ENCODE data around the gene C3orf18. TPM values are rescaled to one million over a fixed set of nuclear protein-coding genes. Genes with fewer than 3 reads are reported as not detected.

Gene C3orf18
- total and polyA plus RNA-seq, 9 of the 15 experiments (the other 6 are each of a cell fraction or from before 2014, with no cell fraction given) = 0.01 to 2.3 (median 0.94) TPM

DNA sequence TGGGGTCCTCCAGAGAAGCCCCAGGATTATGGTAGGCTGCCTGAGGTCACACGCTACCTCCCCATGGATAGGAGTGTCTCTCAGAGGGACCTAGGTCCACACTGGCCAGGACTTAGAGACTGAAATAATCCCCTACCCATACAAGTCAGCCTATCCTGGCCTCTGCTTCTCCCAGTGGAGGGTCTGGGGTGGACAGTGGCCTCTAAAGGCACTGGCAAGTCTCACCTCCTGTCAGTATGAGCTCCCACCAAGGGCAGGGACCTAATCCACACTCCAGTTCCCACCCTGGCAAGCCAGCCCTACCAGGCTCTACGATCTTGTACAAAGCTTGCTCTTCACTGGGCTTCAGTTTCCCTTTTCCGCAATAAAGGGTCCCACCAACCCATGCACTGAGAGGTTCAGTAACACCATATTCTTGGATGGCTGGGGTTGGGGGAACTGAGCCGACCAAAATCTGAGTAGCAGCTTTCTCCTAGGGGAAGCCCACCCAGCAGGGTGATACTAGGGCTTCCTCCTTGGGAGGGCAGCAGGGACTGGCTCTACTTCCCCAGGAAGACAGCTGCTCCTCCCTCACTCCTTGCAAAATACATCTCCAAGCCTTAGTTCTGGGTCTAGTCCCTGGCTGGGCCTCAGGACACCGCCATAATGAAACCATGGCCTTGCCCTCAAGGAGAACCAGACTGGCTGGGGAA lies 41.7 kb upstream of the C3orf18 start:
- no peak for FAIRE-seq
- CTCF ChIA-PET (ENCODE audit: low intra/inter-chr PET ratio) = interaction anchor here (0.6 kb wide), 1 partner anchor 39 kb away, joined by 3 read pairs; no protein-coding TSS in a partner anchor
- H3K27ac ChIP-seq (ENCODE audit: extremely low read depth, low read depth, low read length) = peak overlapping the region; percentile 85
- no peak for TF ChIP-seq ARID1B (IDR thresholded peaks at IDR 0.05)
- no peak for TF ChIP-seq RBM22 (IDR thresholded peaks at IDR 0.05; ENCODE audit: low read depth, low read length, poor library complexity, severe bottlenecking)
- TF ChIP-seq CHD2 (IDR thresholded peaks at IDR 0.05; ENCODE audit: low read depth, low read length) = no peak
- no peak for TF ChIP-seq PHB2 (IDR thresholded peaks at IDR 0.05; ENCODE audit: low read depth)
- TF ChIP-seq ZNF282 (CRISPR knock-in tag; IDR thresholded peaks at IDR 0.05) = no peak
- no peak for TF ChIP-seq BRD9 (IDR thresholded peaks at IDR 0.05; ENCODE audit: low read depth, partially characterized antibody)
- TF ChIP-seq, protein P1, sequence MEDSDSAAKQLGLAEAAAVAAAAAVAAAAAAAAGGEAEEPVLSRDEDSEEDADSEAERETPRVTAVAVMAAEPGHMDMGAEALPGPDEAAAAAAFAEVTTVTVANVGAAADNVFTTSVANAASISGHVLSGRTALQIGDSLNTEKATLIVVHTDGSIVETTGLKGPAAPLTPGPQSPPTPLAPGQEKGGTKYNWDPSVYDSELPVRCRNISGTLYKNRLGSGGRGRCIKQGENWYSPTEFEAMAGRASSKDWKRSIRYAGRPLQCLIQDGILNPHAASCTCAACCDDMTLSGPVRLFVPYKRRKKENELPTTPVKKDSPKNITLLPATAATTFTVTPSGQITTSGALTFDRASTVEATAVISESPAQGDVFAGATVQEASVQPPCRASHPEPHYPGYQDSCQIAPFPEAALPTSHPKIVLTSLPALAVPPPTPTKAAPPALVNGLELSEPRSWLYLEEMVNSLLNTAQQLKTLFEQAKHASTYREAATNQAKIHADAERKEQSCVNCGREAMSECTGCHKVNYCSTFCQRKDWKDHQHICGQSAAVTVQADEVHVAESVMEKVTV (CRISPR knock-in tag; IDR thresholded peaks at IDR 0.05) = no peak
- no peak for TF ChIP-seq ZEB2 (IDR thresholded peaks at IDR 0.05)
- TF ChIP-seq NCOA6 (IDR thresholded peaks at IDR 0.05) = no peak
- TF ChIP-seq, protein P2, sequence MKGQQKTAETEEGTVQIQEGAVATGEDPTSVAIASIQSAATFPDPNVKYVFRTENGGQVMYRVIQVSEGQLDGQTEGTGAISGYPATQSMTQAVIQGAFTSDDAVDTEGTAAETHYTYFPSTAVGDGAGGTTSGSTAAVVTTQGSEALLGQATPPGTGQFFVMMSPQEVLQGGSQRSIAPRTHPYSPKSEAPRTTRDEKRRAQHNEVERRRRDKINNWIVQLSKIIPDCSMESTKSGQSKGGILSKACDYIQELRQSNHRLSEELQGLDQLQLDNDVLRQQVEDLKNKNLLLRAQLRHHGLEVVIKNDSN (CRISPR knock-in tag; IDR thresholded peaks at IDR 0.05) = no peak
- TF ChIP-seq ZFPM2 (CRISPR knock-in tag; IDR thresholded peaks at IDR 0.05) = no peak
- no peak for TF ChIP-seq FOXJ2 (tag; IDR thresholded peaks at IDR 0.05)
- TF ChIP-seq UBTF (IDR thresholded peaks at IDR 0.05; ENCODE audit: borderline replicate concordance in 1 of 2, low read depth in 2 of 2, low read length in 2 of 2) = 0 out of 4 replicates have a peak, but pooled peaks of 1 of the 2 experiments have one; percentile 27
- TF ChIP-seq ZNF133 (CRISPR knock-in tag; IDR thresholded peaks at IDR 0.05) = no peak
- TF ChIP-seq, protein P3, sequence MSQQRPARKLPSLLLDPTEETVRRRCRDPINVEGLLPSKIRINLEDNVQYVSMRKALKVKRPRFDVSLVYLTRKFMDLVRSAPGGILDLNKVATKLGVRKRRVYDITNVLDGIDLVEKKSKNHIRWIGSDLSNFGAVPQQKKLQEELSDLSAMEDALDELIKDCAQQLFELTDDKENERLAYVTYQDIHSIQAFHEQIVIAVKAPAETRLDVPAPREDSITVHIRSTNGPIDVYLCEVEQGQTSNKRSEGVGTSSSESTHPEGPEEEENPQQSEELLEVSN (IDR thresholded peaks at IDR 0.05; ENCODE audit: borderline replicate concordance in 1 of 2, extremely low read depth in 1 of 2, insufficient read depth in 1 of 2, insufficient read length in 1 of 2, low read depth in 1 of 2, low read length in 1 of 2, poor library complexity in 1 of 2, severe bottlenecking in 1 of 2) = no peak
- TF ChIP-seq EGR1 (conservative IDR thresholded peaks at IDR 0.05) = no peak
- no peak for TF ChIP-seq MXI1 (IDR thresholded peaks at IDR 0.05; ENCODE audit: low read depth, low read length)

More for the DNA sequence above, 41.7 kb upstream of the C3orf18 start:
- Histone ChIP-seq H3K9ac (ENCODE audit: insufficient read depth in 1 of 2, low read depth in 2 of 2, low read length in 2 of 2) (peak overlapping the region; percentile 87 to 94), H4K20me1 (replicated peaks; ENCODE audit: control insufficient read depth, insufficient read depth, low read length) (peaks cover 36% of the 10 kb centered on the region), H3K4me1 (replicated peaks in 1 of 2; ENCODE audit: control insufficient read depth in 2 of 2, insufficient read depth in 2 of 2, low read length in 2 of 2) (peaks cover 34 to 51% of the 10 kb centered on the region in 2 experiments), H3K79me2 (ENCODE audit: control insufficient read depth, insufficient read depth, low read length) (peaks cover 92% of the 10 kb centered on the region), H3K9me1 (ENCODE audit: control insufficient read depth, insufficient read depth, low read length) (peaks cover 3% of the 10 kb centered on the region), H3K4me2 (ENCODE audit: insufficient read depth, low read length) (peak overlapping the region; percentile 95), H3K27me3 (ENCODE audit: control insufficient read depth in 2 of 2, insufficient read depth in 2 of 2, low read length in 2 of 2) (no peaks in the 10 kb centered on the region), H3K9me3 (replicated peaks; ENCODE audit: control insufficient read depth, insufficient read depth, low read depth, low read length) (no peaks in the 10 kb centered on the region), H3K4me3 (peak overlapping the region; percentile 87), H2AFZ (ENCODE audit: low read depth, low read length) (no peak overlapping the region), H3K36me3 (ENCODE audit: control insufficient read depth, insufficient read depth, low read length) (peaks cover 67% of the 10 kb centered on the region)
- DNase-seq (ENCODE audit: extremely low read depth in 1 of 4, low spot score in 3 of 4) = no peak
- WGBS (ENCODE audit: insufficient coverage, low coverage, missing lambda C conversion rate) = 4% methylated on average over 4 of the region's 5 CpGs
- POLR2A ChIA-PET = interaction anchor here (0.7 to 2.2 kb wide), 6 partner anchors 7 to 114 kb away, joined by 3 to 7 read pairs (median 4); partner anchors contain the start of gene HEMK1
- in situ Hi-C loops (cut with MboI) (no loop called here), intact Hi-C loops (cut with micrococcal nuclease) (no loop called here)
- no peak for ATAC-seq
- BruUV-seq (replicated peaks) = no TSS peak
